ENCODE data around the gene HERPUD1.
"Not testable (repeated sequence)": the region's sequence is repeated elsewhere in the genome, so short reads cannot be mapped to it uniquely, and the experiment has no call there.

HERPUD1 gene

DNA sequence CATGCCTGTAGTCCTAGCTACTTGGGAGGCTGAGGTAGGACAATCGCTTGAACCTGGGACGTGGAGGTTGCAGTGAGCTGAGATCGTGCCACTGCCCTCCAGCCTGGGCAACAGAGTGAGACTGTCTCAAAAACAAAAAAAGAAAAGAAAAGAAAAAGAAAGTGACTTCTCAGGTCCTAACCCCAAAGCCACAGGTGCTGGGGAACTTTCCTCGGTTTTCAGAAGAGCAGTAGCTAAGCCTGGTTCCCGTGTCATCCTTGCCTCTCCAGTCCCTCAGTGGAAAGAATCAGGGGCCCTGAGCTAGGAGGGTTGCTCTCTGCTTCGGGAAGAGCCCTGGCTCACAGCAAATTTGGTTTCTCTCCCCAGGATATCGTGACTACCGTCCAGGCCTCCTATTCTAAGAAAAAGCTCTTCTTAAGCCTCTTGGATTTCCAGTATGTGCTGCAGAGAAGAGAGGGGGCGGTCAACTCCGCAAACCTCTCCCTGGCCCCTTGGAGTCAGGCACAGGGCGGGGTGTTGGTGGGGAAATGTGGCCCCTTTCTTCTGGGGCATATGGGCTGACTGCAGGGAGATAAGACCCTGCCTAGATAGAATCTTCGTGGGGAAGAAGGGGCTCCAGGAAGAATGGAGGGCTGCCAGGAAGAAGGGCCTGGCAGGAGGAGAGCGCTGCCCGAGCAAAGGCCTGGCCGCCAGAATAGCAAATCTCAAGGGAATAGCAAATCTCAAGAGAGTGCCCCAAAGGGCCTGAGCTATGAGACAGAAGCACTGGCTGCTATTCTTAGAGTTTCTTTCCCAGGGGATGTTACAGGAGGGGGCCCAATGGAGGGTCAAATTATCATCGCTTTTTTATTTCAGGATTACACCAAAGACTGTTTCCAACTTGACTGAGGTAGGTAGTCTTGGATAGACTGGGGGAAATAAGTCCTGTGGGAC lies 49.1 kb downstream of the HERPUD1 start:
- peak; percentile 63 for DNase-seq (ENCODE audit: low spot score)

DNA sequence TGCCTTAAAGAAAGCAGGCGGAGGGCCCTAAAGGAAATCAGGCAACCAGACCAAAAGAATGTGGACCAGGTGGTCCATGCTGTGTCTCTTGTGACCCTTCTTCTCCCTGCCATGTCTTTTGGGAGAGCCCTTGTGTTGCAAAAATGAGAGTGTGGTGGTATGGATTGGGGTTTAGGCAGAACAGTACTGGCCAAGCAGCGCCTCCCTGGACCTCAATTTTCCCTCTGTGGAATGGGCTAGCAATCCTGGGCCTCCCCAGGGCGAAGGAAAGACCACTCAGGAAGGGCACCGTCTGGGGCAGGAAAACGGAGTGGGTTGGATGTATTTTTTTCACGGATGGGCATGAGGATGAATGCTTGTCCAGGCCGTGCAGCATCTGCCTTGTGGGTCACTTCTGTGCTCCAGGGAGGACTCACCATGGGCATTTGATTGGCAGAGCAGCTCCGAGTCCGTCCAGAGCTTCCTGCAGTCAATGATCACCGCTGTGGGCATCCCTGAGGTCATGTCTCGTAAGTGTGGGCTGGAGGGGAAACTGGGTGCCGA lies 49.9 kb downstream of the HERPUD1 start:
- DNase-seq (ENCODE audit: low spot score): no peak

DNA sequence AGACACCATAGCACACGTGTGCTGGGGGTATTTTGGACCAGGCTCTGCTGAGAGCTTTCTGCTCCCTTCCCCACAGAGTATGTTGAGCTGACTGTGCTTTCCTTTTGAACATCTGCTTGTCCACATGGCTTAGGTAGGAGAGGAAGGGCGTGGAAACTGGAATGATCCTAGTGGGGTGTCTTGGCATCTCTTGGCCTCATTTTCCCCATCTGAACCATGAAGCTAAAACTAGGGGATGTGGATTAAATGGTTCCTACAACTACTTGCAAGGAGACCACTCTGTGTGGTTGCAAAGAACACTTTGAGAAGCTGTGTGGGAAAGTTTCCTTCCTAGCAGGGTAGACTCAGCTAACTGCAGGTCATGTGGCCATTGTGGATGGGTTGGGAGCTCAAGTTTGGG lies 50.8 kb downstream of the HERPUD1 start:
- DNase-seq (ENCODE audit: low spot score): no peak

DNA sequence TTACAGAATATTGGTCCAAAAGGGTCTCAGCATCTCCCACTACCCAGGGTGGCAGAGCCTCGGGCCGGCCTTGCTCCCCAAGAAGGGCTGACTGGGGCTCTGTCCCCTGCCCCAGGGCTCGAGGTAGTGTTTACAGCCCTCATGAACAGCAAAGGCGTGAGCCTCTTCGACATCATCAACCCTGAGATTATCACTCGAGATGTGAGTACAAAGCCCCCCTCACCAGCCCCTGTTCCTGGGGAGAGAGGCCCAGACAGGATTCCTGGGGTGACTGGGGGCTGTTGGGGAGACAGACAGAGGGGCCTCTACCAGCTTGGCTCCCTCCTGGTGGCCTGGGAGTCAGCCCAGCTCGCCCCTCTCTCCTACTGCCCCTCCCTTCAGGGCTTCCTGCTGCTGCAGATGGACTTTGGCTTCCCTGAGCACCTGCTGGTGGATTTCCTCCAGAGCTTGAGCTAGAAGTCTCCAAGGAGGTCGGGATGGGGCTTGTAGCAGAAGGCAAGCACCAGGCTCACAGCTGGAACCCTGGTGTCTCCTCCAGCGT lies 51.3 kb downstream of the HERPUD1 start:
- no peak for DNase-seq (ENCODE audit: low spot score)

DNA sequence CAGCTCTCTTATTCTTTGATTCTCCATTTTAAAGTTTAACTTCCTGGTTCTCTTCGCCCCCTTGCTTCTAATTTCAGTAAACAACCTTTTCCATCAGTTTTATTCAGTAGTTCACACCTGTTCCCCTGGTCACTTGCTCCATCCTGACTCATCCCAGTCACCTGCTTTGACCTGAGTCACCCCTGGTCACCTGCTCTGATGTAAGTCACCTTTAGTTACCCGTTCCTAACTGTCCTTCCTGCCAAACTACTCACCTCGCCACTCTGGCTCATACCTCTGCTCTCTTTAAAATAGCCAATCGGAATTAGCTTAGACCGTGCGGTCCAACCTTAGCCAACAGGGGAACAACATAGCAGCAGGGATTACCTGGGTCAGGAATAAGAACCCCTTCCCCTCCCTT lies 52.7 kb downstream of the HERPUD1 start:
- DNase-seq (ENCODE audit: low spot score): no peak

DNA sequence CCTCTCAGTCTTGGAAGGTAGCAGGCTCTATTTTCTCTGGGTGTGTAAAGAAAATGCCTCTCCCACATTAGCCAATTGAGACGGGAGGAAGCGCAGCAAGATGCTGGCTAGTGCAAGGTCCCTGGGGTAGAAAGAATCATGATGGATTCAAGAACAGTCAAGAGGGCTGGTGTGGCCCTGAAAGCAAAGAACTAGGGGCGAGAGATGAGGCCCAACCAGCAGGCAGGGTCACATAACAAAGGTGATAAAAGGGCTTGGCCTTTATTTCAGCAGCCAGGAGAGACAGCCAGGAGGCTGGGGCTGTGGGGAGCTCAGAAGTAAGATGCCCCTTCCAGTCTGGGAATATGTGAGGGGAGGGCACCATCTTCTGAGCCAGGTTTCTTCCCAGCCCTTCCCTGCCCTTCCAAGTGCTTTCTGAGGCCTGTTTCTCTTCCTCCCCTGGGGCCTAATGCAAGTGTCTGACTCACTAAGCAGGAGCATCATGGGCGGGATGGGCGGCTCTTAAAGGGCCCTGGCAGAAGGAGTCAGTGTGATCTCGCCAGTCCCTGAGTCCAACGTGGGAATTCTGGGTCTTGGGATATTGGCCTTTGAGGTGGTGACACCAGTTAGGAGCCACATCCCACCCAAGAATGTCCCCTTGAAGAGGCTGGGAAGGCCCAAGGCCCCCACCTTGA lies 53.5 kb downstream of the HERPUD1 start:
- DNase-seq (ENCODE audit: low spot score): no peak

DNA sequence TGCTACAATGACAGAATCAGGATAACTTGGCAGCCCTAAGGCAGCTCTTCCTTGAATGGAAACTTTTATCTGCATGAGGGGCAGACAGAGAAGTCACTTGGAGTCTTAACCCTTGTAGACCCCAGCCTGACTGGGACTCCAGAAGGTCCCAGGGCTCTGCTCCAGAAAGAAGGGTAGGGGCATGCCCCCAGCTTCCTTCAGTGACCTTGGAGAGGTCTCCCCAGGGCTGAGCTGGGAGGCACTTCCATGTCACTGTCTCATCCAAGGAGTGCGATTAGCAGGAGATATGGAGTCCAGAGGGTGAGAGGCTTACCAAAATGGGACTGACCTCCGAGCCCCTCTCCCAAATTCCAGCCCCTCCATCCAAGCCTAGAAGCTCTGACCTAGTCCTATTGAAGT lies 54.0 kb downstream of the HERPUD1 start:
- no peak for DNase-seq (ENCODE audit: low spot score)

DNA sequence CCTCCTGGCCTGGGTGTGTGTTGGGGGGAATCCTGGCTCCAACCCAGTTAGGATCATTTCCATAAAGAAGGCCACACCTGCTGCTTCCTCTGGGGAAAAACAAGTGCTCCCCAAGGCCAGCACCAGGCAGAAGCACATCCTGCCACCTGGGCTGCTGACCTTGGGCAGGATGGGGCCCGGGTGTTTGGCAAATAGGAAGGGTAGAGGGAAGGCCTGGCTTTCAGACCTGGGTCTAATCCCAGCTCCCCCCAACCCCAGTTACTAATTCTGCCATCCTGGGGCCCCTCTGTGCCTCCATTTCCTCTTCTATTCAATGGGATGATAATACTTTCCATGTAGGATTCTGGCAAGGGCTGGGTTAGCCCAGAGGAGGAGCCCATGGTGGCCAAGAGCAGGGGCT lies 54.4 kb downstream of the HERPUD1 start:
- DNase-seq (ENCODE audit: low spot score): no peak

DNA sequence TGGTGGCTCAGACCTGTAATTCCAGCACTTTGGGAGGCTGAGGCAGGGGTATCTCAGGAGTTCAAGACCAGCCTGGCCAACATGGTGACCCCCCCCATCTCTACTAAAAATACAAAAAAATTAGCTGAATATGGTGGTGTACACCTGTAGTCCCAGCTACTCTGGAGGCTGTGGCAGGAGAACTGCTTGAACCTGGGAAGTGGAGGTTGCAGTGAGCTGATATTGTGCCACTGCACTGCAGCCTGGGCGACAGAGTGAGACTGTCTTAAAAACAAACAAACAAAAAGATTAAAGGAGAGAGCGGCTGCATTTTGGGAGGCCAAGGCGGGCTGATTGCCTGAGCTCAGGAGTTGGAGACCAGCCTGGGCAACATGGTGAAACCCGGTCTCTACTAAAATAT lies 55.0 kb downstream of the HERPUD1 start:
- not testable (repeated sequence) for DNase-seq (ENCODE audit: low spot score)

DNA sequence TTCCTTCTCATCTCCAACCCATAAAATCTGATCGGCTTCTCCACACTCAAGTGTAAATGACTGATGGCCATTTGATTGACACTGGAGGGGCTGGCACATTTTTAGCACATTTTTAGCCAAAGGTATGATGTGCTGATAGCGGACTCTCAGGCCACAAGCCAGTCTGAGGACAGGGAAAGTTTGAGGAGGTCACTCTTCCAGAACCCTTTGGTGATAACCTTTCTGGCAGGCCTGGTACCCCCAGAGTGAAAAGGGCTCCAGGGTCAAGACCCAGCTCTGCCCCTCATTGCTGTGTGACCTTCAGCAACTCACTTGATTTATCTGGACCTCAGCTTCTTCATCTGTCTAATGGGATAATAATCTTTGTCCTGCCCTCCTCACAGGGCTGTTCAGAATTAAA lies 55.8 kb downstream of the HERPUD1 start:
- no peak for DNase-seq (ENCODE audit: low spot score)

DNA sequence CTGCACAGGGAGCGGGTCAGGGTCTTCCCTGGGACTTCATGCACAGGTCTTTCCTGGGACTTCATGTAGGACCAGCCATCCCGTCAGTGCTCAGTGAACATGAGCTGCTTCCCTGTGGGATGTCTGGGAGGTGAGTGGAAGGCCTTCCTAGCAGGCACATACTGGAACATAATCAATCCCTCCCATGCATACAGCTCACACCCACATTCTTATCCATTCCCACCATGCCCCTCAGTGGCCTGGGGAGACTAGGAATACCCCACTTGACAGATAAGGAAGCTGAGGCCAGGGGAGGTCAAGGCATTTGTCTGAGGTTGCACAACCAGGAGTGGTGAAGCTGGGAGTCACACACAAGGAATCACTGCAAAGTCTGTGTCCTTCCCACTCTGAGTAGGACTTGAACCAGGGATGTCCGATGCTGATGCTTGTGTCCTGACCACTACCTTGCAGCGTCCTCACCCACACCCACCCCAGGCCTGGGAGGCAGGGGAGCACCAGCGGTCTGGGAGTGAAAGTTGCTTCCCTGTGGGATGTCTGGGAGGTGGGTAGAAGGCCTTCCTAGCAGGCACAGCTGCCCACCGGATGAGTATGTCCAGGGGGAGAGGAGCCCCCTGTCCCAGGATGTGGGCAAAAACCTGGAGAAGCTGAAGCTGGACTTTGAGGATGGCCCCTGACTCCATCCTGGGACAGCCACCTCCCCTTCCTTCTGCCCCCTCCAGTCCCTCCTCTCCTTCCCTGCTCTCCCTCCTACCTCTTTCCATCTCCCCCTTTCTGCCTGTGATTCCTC lies 56.4 kb downstream of the HERPUD1 start:
- no peak for DNase-seq (ENCODE audit: low spot score)

DNA sequence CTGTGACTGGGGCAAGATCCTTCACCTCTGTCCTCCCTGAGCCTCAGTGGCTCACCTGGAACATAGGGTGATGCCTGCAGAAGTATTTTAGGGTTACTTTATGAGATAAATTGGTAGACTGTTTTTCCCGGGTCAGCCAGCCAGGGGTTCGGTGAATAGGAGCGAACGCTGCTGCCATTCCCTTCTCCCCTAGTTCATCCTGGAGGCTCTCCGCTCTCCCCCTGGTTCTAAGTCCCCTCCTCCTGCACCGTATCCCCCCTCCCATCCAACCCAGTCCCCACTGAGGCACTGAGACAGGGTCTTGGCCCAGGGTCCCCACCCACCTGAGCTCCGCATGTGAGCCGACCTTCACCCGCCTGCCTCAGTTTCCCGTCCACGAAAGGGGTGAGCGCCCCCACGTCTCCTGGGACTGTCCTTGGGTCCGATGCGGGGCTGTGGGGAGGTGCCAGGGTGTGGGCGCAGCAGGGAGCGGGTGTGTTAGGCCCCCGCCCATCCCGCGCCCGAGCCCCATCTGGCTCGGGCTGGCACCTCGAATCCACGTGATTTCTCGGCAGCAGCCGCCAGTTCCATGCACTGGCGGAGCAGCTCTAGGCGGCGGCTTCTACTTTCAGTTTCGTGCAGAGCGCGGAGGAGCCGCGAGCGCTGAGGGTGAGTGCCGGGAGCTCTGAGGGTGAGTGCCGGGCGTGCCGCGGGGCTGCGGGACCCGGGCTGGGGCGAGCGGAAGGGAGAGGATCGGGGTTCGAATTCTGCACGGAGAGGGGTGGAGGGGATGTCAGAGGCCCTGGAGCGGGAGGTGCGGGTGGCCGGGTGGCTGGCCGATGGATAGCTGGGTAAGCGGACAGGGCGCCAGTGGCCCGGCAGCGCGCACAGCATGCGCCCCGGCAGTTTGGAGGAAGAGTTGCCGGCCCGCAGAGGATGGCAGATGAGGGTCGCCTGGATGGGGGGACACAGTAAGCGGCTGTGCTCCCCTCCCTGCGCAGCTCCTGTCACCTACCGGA lies 57.3 kb downstream of the HERPUD1 start, which contains the start of gene NLRC5:
NLRC5 (plus strand) TSS at position 610 of the 998 bp plus-strand sequence. CDS start 31,156 bp downstream, outside the sequence.
- peak; percentile 95 for DNase-seq (ENCODE audit: low spot score)

DNA sequence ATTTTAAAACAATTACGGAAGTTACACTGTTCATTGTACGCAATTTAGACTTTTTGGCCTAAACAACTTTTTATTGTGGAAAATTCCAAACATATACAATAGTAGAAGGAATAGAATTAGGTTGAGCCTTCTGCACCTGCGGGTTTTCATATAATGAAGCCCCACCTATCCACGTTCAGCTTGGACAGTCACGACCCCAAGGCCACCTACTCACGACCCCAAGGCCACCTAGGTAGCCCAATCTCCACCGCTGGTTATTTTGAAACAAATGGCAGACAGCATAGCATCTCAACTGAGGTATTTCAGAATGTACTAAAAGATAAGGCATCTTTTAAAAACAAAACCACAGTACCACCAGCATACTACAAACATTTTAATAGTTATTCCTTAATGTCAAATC lies 58.0 kb downstream of the HERPUD1 start:
- DNase-seq (ENCODE audit: low spot score): no peak

DNA sequence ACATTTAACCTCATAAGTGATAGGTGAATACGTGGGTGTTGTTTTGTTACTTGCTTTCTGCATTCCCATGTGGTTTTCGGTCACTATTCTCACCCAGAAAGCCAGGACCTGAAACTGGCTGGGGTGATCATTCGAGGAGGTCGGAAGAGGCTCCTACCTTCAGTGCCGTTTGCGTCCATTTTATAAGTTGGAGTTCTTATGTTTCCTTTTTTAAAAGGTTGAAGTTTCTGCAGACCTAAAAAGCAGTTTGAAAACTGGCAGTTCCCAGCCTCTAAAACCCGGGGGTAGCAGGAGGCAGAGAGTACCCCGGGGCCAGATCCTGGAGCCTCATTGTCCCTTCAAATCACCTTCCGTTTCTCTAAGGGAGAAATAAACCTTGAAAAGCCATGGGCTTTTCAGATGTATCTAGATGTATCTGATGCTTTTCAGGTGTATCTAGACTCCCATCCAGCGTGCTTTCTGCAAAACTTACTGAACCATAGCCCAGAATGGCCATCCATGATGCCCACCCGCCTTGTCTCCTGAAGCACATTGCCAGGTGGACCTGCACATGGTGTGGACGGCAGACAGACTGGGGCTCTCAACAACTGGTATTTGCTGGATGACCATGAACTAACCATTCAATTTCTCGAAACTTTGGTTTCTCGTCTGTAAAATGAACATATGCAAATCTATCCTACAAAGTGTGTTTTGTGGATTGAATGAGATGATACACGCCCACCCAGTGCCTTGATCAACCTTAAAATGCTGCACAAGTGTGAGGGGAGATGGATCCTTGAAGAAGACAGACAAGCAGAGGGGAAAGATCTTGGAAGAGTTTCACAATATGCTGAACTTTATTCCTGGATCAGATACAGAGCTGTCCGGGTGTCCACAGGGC lies 58.7 kb downstream of the HERPUD1 start:
- peak; percentile 47 for DNase-seq (ENCODE audit: low spot score)

DNA sequence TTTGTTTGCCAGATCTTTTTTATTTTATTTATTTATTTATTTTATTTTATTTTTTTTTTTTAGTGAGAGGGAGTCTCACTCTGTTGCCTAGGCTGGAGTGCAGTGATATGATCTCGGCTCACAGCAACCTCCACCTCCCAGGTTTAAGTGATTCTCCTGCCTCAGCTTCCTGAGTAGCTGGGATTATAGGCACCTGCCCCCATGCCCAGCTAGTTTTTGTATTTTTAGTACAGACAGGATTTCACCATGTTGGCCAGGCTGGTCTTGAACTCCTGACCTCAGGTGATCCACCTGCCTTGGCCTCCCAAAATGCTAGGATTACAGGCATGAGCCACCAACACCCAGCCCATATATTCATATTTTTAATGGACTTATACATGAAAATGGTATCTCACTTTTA lies 60.5 kb downstream of the HERPUD1 start:
- DNase-seq (ENCODE audit: low spot score): not testable (repeated sequence)

DNA sequence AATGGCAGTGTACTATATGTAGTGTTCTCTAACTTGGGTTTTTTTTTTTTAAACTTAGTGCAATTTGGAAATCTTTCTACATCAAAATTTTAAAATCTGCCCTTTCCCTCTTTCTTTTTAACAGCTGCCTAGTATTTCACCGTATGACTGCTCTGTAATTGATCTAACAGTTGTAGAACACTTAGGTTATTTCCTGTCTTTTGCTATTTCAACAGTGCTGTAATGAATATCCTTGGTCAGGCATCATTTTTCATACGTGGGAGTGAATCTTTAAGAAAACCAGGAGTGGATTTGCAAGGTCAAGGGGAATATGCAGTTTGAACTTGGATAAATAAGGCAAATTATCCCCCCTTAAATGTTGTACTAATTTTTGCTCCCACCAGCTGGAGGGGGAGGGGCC lies 61.3 kb downstream of the HERPUD1 start:
- no peak for DNase-seq (ENCODE audit: low spot score)

DNA sequence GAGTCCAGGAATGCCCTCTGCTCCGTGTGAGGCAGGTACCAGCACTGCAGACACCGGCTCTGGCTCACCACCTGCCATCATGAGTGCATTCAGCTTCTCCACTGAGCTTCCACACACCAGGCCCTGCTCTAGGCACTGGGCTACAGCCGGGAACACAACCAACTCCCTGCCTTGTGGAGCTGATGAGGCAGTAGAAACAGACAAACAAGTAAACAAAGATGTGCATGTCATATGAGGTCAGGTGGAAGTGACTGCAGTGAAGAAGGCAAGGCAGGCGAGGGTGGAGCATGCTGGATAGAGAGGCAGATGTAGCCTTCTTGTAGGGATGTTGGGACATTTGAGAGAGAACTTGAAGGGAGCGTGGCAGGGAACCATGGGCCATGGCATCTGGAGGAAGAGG lies 62.4 kb downstream of the HERPUD1 start:
- DNase-seq (ENCODE audit: low spot score): no peak

All from NAMALWA (cell line).